Mesothelial cell of epicardium (in vitro differentiated cells): Measurements from ENCODE around the gene YTHDF1. TPM values are rescaled to one million over a fixed set of nuclear protein-coding genes. Genes with fewer than 3 reads are reported as not detected.

ENCODE experiments used
- DNase-seq, 2 experiments: peaks; one replicate each; pipeline ENCODE4 v3.0.0; 2021; ENCODE audit warnings: low spot score in 2 of 2; ENCODE audit not compliant: unreplicated experiment in 2 of 2
- H3K27ac Mint-ChIP-seq: 2 replicates; pipeline ENCODE4 v1.8.0; 2021; ENCODE audit warnings: mixed read lengths
- H3K27me3 Mint-ChIP-seq: 2 replicates; pipeline ENCODE4 v1.8.0; 2021; ENCODE audit warnings: low read depth, mixed read lengths
- H3K36me3 Mint-ChIP-seq: 2 replicates; pipeline ENCODE4 v1.8.0; 2021; ENCODE audit warnings: mixed read lengths
- H3K4me1 Mint-ChIP-seq: 2 replicates; pipeline ENCODE4 v1.8.0; 2021; ENCODE audit warnings: mixed read lengths
- H3K4me3 Mint-ChIP-seq: 2 replicates; pipeline ENCODE4 v1.8.0; 2021; ENCODE audit warnings: mild to moderate bottlenecking, moderate library complexity, mixed read lengths
- H3K9me3 Mint-ChIP-seq: 2 replicates; pipeline ENCODE4 v1.8.0; 2021; ENCODE audit warnings: mixed read lengths
- CTCF ChIP-seq: fragments of 200-600 bp; sonication (generic); IDR thresholded peaks from one replicate; pipeline ENCODE4 v1.5.0; 2021; ENCODE audit warnings: antibody characterized with exemption; ENCODE audit not compliant: unreplicated experiment
- total RNA-seq: library from RNA; stranded (reverse); gene quantifications from 3 replicates; pipeline ENCODE4 v1.2.1, GENCODE V29; 2021

The YTHDF1 gene
- total RNA-seq, 1 donor from 2014 or later = 49.3 TPM

GRCh38 chr20:63216849-63217471 lies 1.0 kb upstream of the YTHDF1 start:
- H3K27me3 Mint-ChIP-seq = peaks cover 15% of the 10 kb centered on the region
- H3K27ac Mint-ChIP-seq = peak overlapping the region; percentile 54
- H3K4me1 Mint-ChIP-seq = peaks cover 33% of the 10 kb centered on the region

GRCh38 chr20:63215101-63216040 lies 560 bp downstream of the YTHDF1 start:
- Mint-ChIP-seq H3K4me1 (peaks cover 34% of the 10 kb centered on the region), H3K9me3 (no peaks in the 10 kb centered on the region), H3K36me3 (peaks cover 22% of the 10 kb centered on the region), H3K27me3 (peaks cover 6% of the 10 kb centered on the region), H3K27ac (peak overlapping the region; percentile 97), H3K4me3 (peak overlapping the region; percentile 95)
- TF ChIP-seq CTCF = no peak
- peak in 1 of 2 experiments; percentile 48 for DNase-seq

More at GRCh38 chr20:63216849-63217471, 1.0 kb upstream of the YTHDF1 start:
- no peak for TF ChIP-seq CTCF
- peak overlapping the region; percentile 72 for H3K4me3 Mint-ChIP-seq
- no peak for DNase-seq
- peaks cover 17% of the 10 kb centered on the region for H3K36me3 Mint-ChIP-seq
- H3K9me3 Mint-ChIP-seq = no peaks in the 10 kb centered on the region

GRCh38 chr20:63214514-63214913 lies 1.4 kb downstream of the YTHDF1 start:
- no peaks in the 10 kb centered on the region for H3K27me3 Mint-ChIP-seq
- DNase-seq = no peak
- no peaks in the 10 kb centered on the region for H3K9me3 Mint-ChIP-seq
- TF ChIP-seq CTCF = no peak
- H3K36me3 Mint-ChIP-seq = peaks cover 24% of the 10 kb centered on the region
- H3K4me3 Mint-ChIP-seq = peak overlapping the region; percentile 95
- peaks cover 34% of the 10 kb centered on the region for H3K4me1 Mint-ChIP-seq
- peak overlapping the region; percentile 97 for H3K27ac Mint-ChIP-seq

GRCh38 chr20:63212792-63213191 lies 3.1 kb downstream of the YTHDF1 start:
- DNase-seq = no peak
- Mint-ChIP-seq H3K4me3 (no peak overlapping the region), H3K27me3 (no peaks in the 10 kb centered on the region), H3K9me3 (no peaks in the 10 kb centered on the region), H3K27ac (no peak overlapping the region), H3K4me1 (peaks cover 34% of the 10 kb centered on the region), H3K36me3 (peaks cover 27% of the 10 kb centered on the region)
- TF ChIP-seq CTCF = no peak

GRCh38 chr20:63212393-63212730 lies 3.6 kb downstream of the YTHDF1 start:
- TF ChIP-seq CTCF = no peak
- no peak overlapping the region for H3K27ac Mint-ChIP-seq
- H3K27me3 Mint-ChIP-seq = no peaks in the 10 kb centered on the region
- no peak for DNase-seq
- no peak overlapping the region for H3K4me3 Mint-ChIP-seq
- H3K36me3 Mint-ChIP-seq = peaks cover 28% of the 10 kb centered on the region
- peaks cover 34% of the 10 kb centered on the region for H3K4me1 Mint-ChIP-seq
- H3K9me3 Mint-ChIP-seq = no peaks in the 10 kb centered on the region
